ENCODE results near the gene SPHK1. TPM values are rescaled to one million over a fixed set of nuclear protein-coding genes. Genes with fewer than 3 reads are reported as not detected.

Gene SPHK1
- total RNA-seq, 1 donor from 2014 or later, result 8.5 TPM

- no peak for TF ChIP-seq CTCF (IDR thresholded peaks at IDR 0.05)
- H3K36me3 ChIP-seq, result no peaks in the 10 kb centered on the region
- H3K27me3 ChIP-seq, result no peaks in the 10 kb centered on the region
- intact Hi-C loops (cut with DNase I), result no loop called here
- DNase-seq, result no peak
- H3K4me3 ChIP-seq, result no peak overlapping the region
- no peaks in the 10 kb centered on the region for H3K9me3 ChIP-seq
- H3K4me1 ChIP-seq, result peaks cover 6% of the 10 kb centered on the region
- ATAC-seq, result no peak
- no peak overlapping the region for H3K27ac ChIP-seq
These were observed 12.5 kb upstream of the SPHK1 start for GRCh38 chr17:76371656-76372628.

GRCh38 chr17:76376318-76377133, 7.9 kb upstream of the SPHK1 start:
- intact Hi-C loops (cut with DNase I), result no loop called here
- no peak for DNase-seq
- no peak overlapping the region for H3K27ac ChIP-seq
- no peak for ATAC-seq
- no peak overlapping the region for H3K4me3 ChIP-seq
- no peaks in the 10 kb centered on the region for H3K4me1 ChIP-seq
- H3K36me3 ChIP-seq, result no peaks in the 10 kb centered on the region
- H3K9me3 ChIP-seq, result no peaks in the 10 kb centered on the region
- TF ChIP-seq CTCF (IDR thresholded peaks at IDR 0.05), result no peak
- no peaks in the 10 kb centered on the region for H3K27me3 ChIP-seq

GRCh38 chr17:76378548-76379274, 5.7 kb upstream of the SPHK1 start:
- TF ChIP-seq CTCF (IDR thresholded peaks at IDR 0.05), result no peak
- ATAC-seq (no peak), DNase-seq (no peak)
- H3K36me3 ChIP-seq, result no peaks in the 10 kb centered on the region
- no peaks in the 10 kb centered on the region for H3K27me3 ChIP-seq
- H3K4me1 ChIP-seq, result peaks cover 15% of the 10 kb centered on the region
- no peak overlapping the region for H3K27ac ChIP-seq
- H3K4me3 ChIP-seq, result no peak overlapping the region
- H3K9me3 ChIP-seq, result no peaks in the 10 kb centered on the region
- intact Hi-C loops (cut with DNase I), result no loop called here

GRCh38 chr17:76379275-76379641, 5.2 kb upstream of the SPHK1 start:
- Histone ChIP-seq H3K4me3 (no peak overlapping the region), H3K36me3 (no peaks in the 10 kb centered on the region), H3K27ac (no peak overlapping the region), H3K27me3 (no peaks in the 10 kb centered on the region), H3K9me3 (no peaks in the 10 kb centered on the region), H3K4me1 (peaks cover 15% of the 10 kb centered on the region)
- intact Hi-C loops (cut with DNase I), result no loop called here
- DNase-seq (no peak), ATAC-seq (no peak)
- TF ChIP-seq CTCF (IDR thresholded peaks at IDR 0.05), result no peak

- intact Hi-C loops (cut with DNase I), result no loop called here
- Histone ChIP-seq H3K27me3 (no peaks in the 10 kb centered on the region), H3K27ac (no peak overlapping the region), H3K4me1 (peaks cover 18% of the 10 kb centered on the region), H3K36me3 (no peaks in the 10 kb centered on the region), H3K4me3 (no peak overlapping the region), H3K9me3 (no peaks in the 10 kb centered on the region)
- no peak for DNase-seq
- ATAC-seq, result no peak
- no peak for TF ChIP-seq CTCF (IDR thresholded peaks at IDR 0.05)
These were observed 4.6 kb upstream of the SPHK1 start for GRCh38 chr17:76379646-76380376.
